Mesothelial cell of epicardium (in vitro differentiated cells): ENCODE data around the gene SPOCK1. TPM values are rescaled to one million over a fixed set of nuclear protein-coding genes. Genes with fewer than 3 reads are reported as not detected.

ENCODE experiments used
- DNase-seq, 2 experiments: peaks; one replicate each; pipeline ENCODE4 v3.0.0; 2021; ENCODE audit warnings: low spot score in 2 of 2; ENCODE audit not compliant: unreplicated experiment in 2 of 2
- H3K27ac Mint-ChIP-seq: 2 replicates; pipeline ENCODE4 v1.8.0; 2021; ENCODE audit warnings: mixed read lengths
- H3K27me3 Mint-ChIP-seq: 2 replicates; pipeline ENCODE4 v1.8.0; 2021; ENCODE audit warnings: low read depth, mixed read lengths
- H3K36me3 Mint-ChIP-seq: 2 replicates; pipeline ENCODE4 v1.8.0; 2021; ENCODE audit warnings: mixed read lengths
- H3K4me1 Mint-ChIP-seq: 2 replicates; pipeline ENCODE4 v1.8.0; 2021; ENCODE audit warnings: mixed read lengths
- H3K4me3 Mint-ChIP-seq: 2 replicates; pipeline ENCODE4 v1.8.0; 2021; ENCODE audit warnings: mild to moderate bottlenecking, moderate library complexity, mixed read lengths
- H3K9me3 Mint-ChIP-seq: 2 replicates; pipeline ENCODE4 v1.8.0; 2021; ENCODE audit warnings: mixed read lengths
- CTCF ChIP-seq: fragments of 200-600 bp; sonication (generic); IDR thresholded peaks from one replicate; pipeline ENCODE4 v1.5.0; 2021; ENCODE audit warnings: antibody characterized with exemption; ENCODE audit not compliant: unreplicated experiment
- total RNA-seq: library from RNA; stranded (reverse); gene quantifications from 3 replicates; pipeline ENCODE4 v1.2.1, GENCODE V29; 2021

SPOCK1 gene
- total RNA-seq, 1 donor from 2014 or later = 6.6 TPM

GRCh38 chr5:137085206-137085605, 413.9 kb downstream of the SPOCK1 start:
- Mint-ChIP-seq H3K9me3 (no peaks in the 10 kb centered on the region), H3K4me1 (peaks cover 27% of the 10 kb centered on the region), H3K27ac (no peak overlapping the region), H3K36me3 (no peaks in the 10 kb centered on the region), H3K4me3 (no peak overlapping the region), H3K27me3 (peaks cover 22% of the 10 kb centered on the region)
- no peak for DNase-seq
- no peak for TF ChIP-seq CTCF

- no peaks in the 10 kb centered on the region for H3K9me3 Mint-ChIP-seq
- H3K4me3 Mint-ChIP-seq = no peak overlapping the region
- H3K4me1 Mint-ChIP-seq = peaks cover 17% of the 10 kb centered on the region
- H3K27me3 Mint-ChIP-seq = peaks cover 28% of the 10 kb centered on the region
- DNase-seq = no peak
- no peak for TF ChIP-seq CTCF
- H3K36me3 Mint-ChIP-seq = no peaks in the 10 kb centered on the region
- H3K27ac Mint-ChIP-seq = no peak overlapping the region
Measured at GRCh38 chr5:137084016-137084415, 415.1 kb downstream of the SPOCK1 start.

GRCh38 chr5:137082951-137083350, 416.2 kb downstream of the SPOCK1 start:
- no peak overlapping the region for H3K27ac Mint-ChIP-seq
- no peaks in the 10 kb centered on the region for H3K9me3 Mint-ChIP-seq
- no peak overlapping the region for H3K4me3 Mint-ChIP-seq
- H3K4me1 Mint-ChIP-seq = peaks cover 14% of the 10 kb centered on the region
- DNase-seq = no peak
- TF ChIP-seq CTCF = no peak
- peaks cover 28% of the 10 kb centered on the region for H3K27me3 Mint-ChIP-seq
- no peaks in the 10 kb centered on the region for H3K36me3 Mint-ChIP-seq

- Mint-ChIP-seq H3K9me3 (no peaks in the 10 kb centered on the region), H3K27ac (no peak overlapping the region), H3K27me3 (peaks cover 13% of the 10 kb centered on the region), H3K4me3 (no peak overlapping the region), H3K4me1 (peaks cover 21% of the 10 kb centered on the region), H3K36me3 (no peaks in the 10 kb centered on the region)
- no peak for TF ChIP-seq CTCF
- no peak for DNase-seq
Measured at GRCh38 chr5:137078171-137078665, 420.9 kb downstream of the SPOCK1 start.

GRCh38 chr5:137075163-137075970, 423.8 kb downstream of the SPOCK1 start:
- Mint-ChIP-seq H3K9me3 (no peaks in the 10 kb centered on the region), H3K27ac (no peak overlapping the region)
- TF ChIP-seq CTCF = peak; percentile 64

More at GRCh38 chr5:137075163-137075970, 423.8 kb downstream of the SPOCK1 start:
- Mint-ChIP-seq H3K36me3 (no peaks in the 10 kb centered on the region), H3K4me3 (no peak overlapping the region), H3K4me1 (peaks cover 25% of the 10 kb centered on the region), H3K27me3 (peaks cover 18% of the 10 kb centered on the region)
- peak; percentile 43 to 74 for DNase-seq
